ENCODE measurements around the gene PHF20.
"Not testable (repeated sequence)": the region's sequence is repeated elsewhere in the genome, so short reads cannot be mapped to it uniquely, and the experiment has no call there.

PHF20 gene

GRCh38 chr20:35929301-35929700, 157.5 kb downstream of the PHF20 start:
- no peak for DNase-seq (ENCODE audit: low spot score)

DNA sequence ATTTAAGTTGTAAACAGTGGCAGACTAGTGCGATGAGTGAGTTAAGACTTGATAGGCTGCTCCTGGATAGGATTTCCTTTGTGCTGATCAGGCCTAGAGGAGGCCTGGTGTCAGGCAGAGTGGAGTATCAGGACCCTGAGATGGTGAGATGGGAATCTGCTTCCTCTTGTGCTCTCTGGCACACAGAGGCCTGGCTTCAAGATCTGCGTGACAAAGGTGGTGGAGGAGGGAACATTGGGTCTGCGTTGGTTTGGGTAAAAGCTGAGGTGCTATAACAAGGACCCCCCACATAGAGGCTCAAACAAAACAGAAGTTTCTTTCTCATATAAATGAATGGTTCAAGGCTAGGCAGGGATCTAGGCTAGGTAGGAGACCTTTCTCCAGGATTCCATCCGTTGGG, 162.2 kb downstream of the PHF20 start:
- no peak for DNase-seq (ENCODE audit: low spot score)

DNA sequence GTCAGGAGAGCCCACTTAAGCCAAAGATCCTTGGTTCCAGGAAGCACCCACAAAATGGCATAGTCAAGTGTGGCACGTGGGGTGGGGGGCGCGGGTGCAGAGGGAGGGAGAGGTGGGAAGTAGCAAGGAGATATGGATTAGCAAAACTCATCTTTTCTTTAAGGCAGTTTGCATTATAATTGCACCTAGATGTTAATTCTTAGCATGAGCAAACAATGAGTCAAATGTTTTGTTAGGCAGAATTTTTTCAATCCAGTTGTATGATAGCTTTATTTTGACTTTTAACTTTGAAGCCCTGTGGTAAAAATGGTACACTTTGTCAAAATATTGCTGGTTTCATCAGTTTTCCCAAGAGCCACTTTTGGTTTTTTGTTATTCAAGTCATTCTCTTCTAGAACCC, 167.4 kb downstream of the PHF20 start:
- DNase-seq (ENCODE audit: low spot score): no peak

DNA sequence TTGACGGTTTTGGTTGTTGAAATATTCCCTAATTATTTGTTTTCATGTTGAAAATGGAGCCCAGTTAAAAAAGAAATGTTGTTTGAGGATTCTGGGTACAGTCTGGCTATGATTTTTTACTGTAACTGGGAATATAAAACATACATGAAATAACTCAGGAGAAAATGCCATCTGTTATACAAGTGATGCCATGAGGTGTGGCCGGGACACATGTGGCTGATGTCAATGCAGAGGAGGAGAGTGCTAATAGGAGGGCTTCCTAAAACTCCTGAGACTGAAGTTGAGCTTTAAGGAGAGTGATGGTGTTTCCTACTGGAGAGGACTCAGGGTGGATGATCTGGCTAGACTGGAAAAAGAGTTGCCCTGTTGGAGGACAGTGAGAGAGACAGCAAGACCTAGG, 169.8 kb downstream of the PHF20 start:
- no peak for DNase-seq (ENCODE audit: low spot score)

DNA sequence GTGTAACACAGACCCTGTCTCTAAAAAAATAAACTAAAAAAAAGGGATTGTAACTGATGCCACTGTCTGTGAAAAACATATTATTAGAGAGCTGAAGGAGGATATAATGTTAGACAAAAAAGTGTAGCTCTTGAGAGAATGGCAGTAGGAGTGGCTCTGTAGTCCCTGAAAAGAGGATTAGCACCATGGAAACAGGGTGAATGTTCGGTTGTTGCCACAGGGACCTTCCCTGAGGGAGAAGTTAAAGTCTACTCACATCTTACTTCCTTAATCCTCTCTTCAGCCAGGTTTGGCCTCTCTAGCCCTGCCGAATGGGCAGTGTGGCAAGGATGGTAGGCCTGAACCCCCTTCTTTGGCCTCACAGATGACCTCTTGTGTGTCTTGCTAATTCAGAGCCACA, 170.4 kb downstream of the PHF20 start:
- no peak for DNase-seq (ENCODE audit: low spot score)

DNA sequence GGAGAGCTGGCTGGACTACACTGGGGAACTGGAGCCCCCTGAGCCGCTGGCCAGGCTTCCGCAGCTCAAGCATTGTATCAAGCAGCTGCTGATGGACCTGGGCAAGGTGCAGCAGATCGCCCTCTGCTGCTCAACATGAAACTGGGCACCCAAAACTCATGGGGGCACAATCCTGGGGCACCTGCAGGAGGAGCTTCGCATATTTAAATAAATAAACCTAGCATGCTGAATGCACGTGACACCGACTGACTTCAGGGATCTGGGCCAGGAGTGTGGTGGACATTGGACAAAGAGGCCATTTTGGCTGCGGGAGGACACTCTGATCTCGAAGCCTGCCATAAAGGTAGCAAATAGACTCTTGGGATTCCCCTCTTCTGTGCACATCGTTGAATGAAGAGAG, 175.7 kb downstream of the PHF20 start:
- peak; percentile 57 for DNase-seq (ENCODE audit: low spot score)

DNA sequence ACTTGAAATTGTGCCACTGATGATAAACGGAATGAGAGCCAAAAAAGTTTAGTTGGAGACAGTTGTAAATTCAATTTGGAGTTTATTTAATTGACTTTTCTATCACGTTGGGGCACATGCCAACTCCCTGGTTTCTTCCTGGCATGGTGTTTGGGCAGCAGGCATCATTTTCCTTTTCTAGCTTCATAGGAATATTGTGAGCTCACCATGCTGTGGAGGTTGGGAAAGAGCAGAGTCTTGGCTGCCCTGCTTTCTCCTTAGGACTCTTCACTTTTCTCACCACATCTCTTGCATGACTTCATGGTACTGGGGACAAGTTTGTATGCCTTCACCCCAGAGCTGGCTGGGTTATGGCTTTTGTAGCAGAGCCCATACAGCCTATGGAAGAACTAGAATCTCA, 176.1 kb downstream of the PHF20 start:
- DNase-seq (ENCODE audit: low spot score): no peak

- DNase-seq (ENCODE audit: low spot score): no peak
These were observed 178.3 kb downstream of the PHF20 start for GRCh38 chr20:35950093-35950492.

GRCh38 chr20:35952080-35952479, 180.3 kb downstream of the PHF20 start:
- DNase-seq (ENCODE audit: low spot score): not testable (repeated sequence)

DNA sequence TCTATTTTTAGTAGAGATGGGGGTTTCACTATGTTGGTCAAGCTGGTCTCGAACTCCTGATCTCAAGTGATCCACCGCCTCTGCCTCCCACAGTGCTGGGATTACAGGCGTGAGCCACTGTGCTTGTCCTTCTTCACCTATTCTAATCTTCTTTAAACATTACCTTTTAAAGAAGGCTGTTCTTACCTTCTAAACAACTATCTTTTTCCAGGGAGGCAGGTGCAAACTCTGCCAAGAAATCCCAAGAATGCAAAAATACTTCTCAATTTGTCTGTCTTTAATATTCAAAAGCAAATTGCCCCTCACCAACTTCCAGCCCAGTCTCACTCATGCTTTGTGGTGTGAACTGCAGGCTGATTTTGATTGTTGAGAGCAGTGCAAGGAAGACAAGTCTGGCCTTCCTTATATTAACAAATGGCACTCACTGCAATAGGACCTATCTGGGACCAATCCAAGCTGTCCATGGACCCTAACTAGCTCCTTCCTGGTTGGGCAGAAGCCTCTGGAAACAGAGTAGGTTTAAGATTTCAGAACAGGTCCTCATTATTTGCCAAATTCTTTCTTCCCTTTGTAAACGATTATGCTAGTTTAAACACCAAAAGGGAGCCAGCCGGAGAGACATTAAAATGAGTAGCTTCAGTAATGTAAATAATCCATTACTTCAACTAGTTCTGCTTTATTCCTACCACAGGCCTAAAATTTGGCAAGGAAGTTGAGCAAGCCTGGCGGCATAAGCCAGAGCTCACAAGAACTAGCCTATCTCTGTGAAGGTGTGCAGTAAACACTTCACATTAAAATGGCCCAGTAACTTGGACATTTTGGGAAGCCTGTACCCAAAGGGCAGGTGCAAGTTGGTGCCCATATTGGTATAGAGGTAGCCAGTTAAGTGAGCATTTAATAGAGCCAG, 180.9 kb downstream of the PHF20 start:
- peak; percentile 16 for DNase-seq (ENCODE audit: low spot score)

- no peak for DNase-seq (ENCODE audit: low spot score)
These were observed 181.8 kb downstream of the PHF20 start for GRCh38 chr20:35953387-35954199.

DNA sequence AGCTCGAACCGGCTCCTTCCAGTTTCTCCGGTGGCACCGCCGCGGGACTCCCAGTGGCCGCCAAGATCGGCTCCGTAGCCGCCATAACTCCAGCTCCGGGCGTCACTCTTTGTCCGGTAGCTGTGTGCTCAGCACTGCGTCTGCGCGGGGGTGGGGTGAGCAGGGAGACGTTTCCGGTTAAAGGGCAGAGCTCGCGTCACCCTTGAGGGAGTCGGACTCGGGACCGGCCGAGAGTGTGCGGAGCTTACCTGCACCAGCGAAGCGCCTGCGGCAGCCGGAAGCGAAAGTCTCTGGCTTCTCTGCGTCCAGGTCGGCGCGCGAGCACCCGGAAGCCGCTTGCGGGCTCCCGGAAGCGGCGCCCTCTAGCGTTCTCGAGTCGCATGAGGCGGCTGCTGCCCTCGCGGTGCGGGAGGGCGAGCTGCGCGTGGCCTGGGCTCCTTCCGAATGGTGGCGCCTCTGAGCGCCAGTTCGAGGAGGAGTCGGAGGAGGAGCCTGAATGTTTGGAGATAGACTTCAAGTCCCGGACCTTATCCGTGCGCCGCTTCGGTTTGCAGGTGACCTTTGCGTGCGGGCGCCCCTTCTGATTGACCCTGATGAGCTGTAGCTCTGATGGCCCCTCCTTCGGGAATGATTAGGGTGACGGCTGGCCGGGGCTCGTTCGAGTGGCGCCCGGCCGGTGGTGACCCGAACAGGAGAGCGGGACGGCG, 182.5 kb downstream of the PHF20 start, which contains the start of gene SCAND1:
Gene SCAND1, minus strand, starts transcription at position 303 of the 707 bp plus-strand sequence. Its CDS starts 218 bp downstream, at position 85.
- DNase-seq (ENCODE audit: low spot score): peak; percentile 98

DNA sequence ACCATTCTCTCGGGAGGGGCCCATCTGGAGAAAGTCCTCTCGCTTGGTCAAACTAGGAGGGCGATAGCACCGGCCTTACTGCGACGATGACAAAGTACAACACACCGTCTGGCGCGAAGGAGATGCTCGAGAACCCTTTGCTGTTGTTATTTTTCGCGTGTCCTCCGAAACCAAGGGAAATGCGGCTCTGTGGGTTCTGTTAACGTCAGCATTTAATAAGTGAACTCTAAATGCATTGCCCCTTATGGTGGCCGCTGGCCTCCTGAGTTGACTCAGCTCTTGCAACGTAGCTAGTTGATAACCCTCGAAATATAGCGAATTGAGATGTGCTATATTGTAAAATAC, 183.1 kb downstream of the PHF20 start:
- DNase-seq (ENCODE audit: low spot score): peak; percentile 48

DNA sequence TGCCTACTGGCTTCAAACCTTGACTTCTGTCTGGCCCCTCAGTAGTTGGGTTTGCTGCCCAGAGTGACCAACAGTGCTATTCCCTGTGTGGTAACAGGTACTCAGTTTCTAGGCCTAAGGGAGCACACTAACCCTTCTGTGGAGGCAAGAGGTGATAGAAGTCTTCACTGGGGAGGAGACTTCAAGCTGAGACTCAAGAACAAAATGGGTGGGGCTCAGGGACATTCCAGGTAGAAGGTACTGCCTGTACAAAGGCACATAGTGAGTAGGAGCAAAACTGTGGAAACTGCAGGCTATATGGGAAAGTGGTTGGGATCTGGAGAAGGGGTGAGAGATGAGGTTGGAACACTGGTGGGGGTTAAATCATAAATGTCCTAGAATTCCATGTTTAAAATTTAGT, 184.8 kb downstream of the PHF20 start:
- no peak for DNase-seq (ENCODE audit: low spot score)

DNA sequence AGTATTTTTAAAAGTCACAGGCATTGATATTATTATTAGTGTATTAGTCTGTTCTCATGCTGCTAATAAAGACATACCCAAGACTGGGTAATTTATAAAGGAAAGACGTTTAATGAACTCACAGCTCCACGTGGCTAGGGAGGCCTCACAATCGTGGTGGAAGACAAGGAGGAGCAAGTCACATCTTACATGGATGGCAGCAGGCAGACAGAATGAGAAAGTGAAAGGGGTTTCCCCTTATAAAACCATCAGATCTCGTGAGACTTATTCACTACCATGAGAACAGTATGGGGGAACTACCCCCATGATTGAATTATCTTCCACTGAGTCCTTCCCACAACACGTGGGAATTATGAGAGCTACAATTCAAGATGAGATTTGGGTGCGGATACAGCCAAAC, 187.5 kb downstream of the PHF20 start:
- not testable (repeated sequence) for DNase-seq (ENCODE audit: low spot score)

GRCh38 chr20:35963878-35964277, 192.1 kb downstream of the PHF20 start:
- no peak for DNase-seq (ENCODE audit: low spot score)

DNA sequence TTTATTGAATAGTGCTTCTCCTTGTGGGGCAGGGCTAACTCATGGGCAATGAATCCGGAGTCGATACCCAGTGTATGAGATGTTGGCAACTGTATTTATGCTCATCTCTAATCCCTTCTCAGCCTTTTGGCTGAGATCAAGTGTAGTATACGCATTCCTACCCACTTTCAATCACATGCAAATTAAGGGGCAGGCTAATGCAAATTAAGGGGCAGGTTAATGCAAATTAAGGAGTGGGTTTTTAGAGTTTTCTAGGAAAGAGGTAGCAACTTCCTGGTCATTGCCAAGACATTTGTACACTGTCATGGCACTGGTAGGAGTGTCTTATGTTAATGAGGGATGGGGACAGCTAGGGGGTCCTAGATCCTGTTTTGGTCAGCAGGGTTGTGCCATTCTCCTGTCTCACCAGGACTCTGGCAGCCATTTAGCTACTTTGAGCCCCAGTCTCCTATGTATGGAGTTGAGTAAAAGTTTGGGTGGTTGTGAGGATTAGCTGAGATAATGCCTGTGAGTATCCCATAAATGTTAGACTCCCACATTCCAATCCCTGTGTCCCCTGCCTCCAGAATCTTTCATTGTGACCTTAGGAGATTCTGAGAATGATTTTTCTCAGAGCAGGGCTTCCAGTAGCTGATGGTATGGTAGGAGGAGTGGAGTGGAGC, 196.3 kb downstream of the PHF20 start, which contains the start of gene CNBD2:
Gene CNBD2, plus strand, starts transcription at position 612 of the 662 bp plus-strand sequence. CDS start 173 bp downstream, outside the sequence.
- no peak for DNase-seq (ENCODE audit: low spot score)

DNA sequence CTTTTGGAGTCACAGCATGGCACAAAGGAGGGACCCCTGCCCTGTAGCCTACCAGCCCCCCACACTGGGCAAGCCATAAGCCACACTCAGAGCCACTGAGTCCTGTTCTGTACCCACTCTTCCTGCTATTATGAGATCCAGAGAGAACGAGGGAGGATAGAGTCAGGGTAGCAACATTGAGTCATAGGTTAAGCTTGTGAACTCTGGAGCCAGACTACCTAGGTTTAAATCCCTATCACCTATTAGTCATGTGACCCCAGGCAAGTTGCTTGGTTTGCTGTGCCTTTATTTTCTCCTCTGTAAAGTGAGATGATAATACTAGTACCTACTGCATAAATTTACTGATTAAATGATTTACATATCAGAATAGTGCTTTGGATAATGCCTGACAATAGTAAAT, 197.1 kb downstream of the PHF20 start:
- DNase-seq (ENCODE audit: low spot score): no peak

- DNase-seq (ENCODE audit: low spot score): no peak
These were observed 200.2 kb downstream of the PHF20 start for GRCh38 chr20:35971981-35972380.

DNA sequence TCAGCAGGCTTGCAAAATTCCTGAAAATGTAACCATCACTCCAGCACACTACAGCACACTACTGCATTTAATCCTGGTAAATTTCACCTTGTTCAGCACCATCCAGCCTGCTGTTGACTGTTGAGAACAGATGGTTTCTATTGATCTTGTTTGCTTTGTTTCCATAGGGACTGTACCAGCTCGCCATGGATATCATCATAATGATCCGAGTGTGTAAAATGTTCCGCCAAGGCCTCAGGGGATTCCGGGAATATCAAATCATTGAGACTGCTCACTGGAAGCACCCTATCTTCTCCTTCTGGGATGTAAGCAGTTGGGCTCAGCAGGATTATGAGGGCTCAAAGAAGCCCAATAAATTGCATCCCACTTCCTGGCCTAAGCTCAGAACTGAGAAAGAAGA, 200.6 kb downstream of the PHF20 start:
- DNase-seq (ENCODE audit: low spot score): no peak

- DNase-seq (ENCODE audit: low spot score): no peak
These were observed 202.4 kb downstream of the PHF20 start for GRCh38 chr20:35974256-35974655.

Measured in hematopoietic multipotent progenitor cell treated with erythropoietin and hydrocortisone succinate and interleukin-3 and kit ligand, for 15 days (in vitro differentiated cells).